Frontal cortex (tissue), 4 donors: Measurements from ENCODE around the gene NHLH2. TPM values are rescaled to one million over a fixed set of nuclear protein-coding genes. Genes with fewer than 3 reads are reported as not detected.

Experiments used
- DNase-seq, 2 donors: peaks; one replicate each; pipeline ENCODE4 v3.0.0; 2012; ENCODE audit warnings: low spot score in 2 of 2
- FAIRE-seq: peaks from 2 replicates; lab custom pipeline; 2012; peaks lifted over from hg19 to GRCh38; lab: Jason Lieb, UNC
- total RNA-seq: library from RNA; depleted of rRNA; stranded (reverse); fragments of >200 nt; gene quantifications from one replicate; pipeline ENCODE4 v1.2.3, GENCODE V29; 2014
- donor health status: control.
- donor health status: control.
- donor health status: control.

NHLH2 gene
- total RNA-seq, 1 donor from 2014 or later = 2.0 TPM

DNA sequence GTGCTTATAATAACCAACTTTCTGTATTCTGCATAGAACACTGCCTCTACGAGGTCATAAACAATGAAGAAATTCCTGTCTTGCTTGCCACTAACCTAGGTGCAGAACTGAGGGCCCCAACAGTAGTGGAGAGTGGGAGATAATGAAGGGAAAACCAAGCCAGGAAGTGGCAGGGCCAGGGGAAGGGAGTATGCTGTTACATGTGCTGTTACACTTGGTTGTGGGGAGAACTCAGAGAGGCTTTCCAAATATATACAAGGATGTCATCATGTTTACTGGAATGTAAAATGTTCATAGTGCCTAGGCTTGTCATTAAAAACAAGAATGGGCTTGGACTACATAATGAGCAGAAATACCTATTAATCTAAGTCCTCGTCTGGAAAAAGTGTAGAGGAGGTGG is 31.1 kb downstream of the NHLH2 start:
- DNase-seq = no peak
- FAIRE-seq = no peak

DNA sequence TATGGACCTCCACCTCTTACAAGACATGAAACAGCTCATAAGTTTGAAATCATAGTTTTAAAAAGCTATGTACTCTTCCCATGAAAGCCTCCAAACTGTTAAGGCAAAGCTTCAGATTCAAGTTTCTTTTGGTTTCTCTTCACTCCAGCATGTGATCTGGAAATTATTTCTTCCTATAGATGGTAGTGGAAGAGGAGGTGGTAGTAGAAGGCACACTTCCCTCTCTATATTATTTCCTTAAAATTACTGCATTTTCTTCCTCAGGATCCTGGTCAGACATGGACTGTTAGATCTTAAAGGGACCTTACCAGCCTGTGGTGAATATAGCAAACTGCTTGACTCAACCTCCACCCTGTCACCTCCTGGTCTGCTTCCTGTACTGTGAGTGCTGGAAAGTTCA is 31.9 kb downstream of the NHLH2 start:
- FAIRE-seq (no peak), DNase-seq (no peak)

DNA sequence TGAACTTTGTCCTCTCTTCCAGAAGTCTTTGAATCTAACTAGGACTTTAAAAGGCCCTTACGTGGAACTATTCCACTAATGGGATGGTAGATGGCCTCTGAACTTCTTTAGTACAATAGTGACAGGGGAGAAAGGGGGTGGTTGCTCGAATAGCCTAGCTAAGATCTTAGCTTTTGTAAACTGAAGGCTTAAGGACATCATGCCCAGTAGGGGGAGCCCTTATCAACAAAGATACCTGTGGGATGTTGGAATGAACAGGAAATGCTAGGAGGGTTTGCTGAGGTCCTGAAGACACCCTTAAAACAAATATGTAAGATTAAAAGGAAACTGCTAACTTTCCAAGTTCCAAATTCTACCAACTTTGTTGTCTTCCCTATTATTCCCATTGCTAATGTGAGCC is 33.2 kb downstream of the NHLH2 start:
- DNase-seq (peak in 1 of 2 donors; percentile 16), FAIRE-seq (no peak)

DNA sequence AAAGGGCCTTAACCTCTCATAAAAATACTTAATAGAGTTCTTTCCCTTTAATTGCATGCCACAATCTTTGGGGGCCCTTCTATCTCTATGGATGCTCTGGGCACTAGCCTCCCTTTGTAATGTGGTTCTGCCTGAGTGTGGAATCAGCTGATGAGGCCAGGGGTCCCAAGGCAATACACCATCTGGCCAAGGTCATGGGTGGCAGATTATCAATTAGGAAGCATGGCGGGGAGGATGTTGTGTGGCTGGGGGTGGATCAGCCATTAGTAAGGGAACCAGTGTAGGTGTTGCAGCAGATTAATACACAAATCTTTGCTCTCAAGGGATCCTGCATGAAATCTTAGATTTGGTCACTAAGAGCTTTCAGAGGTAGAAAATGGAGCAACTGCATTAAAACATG is 35.3 kb downstream of the NHLH2 start:
- no peak for DNase-seq
- FAIRE-seq = no peak

DNA sequence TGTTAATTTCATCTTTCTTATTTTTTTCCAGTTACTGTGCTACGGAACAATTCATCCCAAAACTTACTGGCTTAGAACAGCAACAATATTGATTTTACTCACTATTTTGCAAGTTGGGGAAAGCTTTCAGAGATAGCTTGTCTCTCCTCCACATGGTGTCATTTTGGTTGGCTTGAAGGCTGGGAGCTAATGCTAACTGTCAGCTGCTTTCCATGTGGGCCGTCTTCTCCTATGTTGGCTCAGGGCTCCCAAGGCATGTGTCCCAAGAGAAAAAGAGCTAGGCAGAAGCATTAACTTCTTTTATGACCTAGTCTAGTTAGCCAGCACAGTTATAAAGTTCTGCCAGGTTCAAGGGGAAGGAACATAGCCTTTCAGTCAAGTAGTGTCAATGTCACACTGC is 38.5 kb downstream of the NHLH2 start:
- FAIRE-seq (no peak), DNase-seq (no peak)

DNA sequence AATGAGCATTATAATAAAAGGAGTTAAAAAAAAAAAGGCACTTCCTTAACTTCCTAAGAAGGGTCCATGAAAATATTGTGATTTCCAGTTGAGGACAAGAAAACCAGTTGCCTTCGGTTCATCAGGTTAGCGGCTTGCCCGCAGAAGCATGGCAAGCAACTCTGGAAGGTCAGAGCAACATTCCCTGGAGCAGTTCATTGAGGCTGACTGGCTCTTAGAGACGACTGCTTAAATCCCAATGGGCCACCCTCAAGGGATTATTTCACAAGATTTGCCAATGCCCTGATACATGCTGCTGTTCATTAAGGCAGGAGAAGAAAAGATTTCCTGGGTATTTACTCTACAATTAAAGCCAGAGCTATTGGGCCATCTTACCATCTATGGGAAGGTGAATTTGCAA is 43.4 kb downstream of the NHLH2 start:
- FAIRE-seq = no peak
- DNase-seq = no peak

DNA sequence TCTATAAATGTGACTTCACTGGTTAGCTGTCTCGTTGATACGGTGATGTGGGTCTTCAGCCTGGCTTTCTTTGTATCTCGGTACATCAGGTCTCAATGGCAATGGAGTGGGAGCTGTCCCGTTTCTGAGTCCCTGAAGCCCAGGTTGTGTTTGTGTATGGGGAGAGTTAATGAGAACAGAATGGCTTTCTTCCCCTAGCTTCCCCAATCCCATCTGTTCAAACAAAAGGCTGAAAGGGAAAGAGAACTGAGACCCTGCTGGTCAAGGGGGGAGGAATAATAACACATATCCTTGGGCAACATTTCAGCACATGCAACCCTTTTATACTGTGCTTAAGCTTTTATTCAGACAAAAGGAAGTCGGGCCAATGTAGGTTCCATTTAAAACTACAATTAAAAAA is 44.0 kb downstream of the NHLH2 start:
- DNase-seq = no peak
- FAIRE-seq = no peak

DNA sequence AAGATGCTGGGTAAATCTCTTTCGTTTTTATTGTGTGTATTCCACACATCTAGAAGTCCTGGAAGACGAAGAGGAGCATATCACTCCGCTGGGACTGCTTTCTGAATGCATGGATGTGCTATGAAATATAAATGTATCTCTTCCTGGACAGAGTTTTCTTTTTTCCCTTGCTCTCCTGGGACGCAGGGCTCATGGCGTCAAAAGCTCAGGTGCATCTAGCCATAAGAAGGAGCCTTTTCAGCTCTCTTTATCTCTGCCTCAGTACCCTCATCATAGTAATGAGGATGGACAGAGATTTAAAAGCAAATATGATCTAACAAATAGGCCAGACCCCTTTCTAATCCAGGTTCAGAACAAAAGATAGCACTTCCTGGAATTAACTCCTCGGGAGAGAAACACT is 44.9 kb downstream of the NHLH2 start:
- FAIRE-seq (no peak), DNase-seq (no peak)

DNA sequence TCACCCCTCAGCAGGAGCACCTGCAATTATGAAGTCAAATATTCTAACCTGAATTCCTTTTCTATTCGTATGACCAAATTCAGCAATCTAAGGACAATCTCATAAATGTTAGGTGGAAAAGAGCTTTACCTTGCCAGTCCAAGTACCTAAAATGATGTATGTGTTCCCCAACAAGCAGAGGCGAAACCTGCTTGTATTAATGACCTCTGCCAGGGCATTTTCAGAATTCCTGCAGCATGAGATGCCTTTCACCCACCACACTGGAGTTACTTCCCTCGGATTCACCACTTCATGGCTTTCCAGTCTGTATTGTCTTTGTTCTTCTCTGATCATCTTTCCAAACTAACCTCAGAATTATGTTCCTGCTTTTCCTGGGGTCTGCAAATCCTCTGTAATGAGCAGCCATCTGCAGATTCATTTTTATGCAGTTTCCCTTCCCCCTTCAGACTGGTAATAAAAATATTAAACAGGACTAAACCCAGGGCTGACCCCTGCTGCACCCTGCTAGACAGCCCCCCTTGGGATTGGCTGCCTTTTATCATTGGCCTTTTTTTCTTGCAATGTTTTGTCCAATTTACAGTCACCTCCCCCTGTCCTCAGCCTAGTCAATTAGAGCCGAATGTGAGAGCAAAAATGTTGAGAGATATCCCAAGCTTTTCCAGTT is 45.8 kb downstream of the NHLH2 start:
- no peak for FAIRE-seq

DNA sequence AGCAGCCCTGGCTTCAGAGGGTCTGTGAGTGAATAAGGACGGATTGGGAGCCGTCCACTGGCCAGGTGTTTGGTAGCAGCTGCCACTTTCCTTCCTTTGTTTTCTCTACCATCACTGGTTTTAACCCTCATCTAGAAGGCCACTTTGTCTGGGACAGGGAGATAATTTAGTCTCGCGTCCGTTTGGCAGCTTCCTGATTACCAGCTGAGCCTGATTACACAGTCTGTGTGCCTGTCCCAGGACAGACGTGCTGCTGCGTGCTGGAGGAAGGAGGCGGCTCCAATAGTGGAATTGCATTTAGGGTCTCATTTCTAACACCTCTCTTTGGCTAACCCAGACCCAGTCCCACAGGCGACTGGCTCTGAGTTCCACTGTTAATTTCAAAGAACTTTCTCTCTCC is 47.8 kb downstream of the NHLH2 start:
- DNase-seq = no peak
- no peak for FAIRE-seq

More for the DNA sequence above, 45.8 kb downstream of the NHLH2 start:
- no peak for DNase-seq

DNA sequence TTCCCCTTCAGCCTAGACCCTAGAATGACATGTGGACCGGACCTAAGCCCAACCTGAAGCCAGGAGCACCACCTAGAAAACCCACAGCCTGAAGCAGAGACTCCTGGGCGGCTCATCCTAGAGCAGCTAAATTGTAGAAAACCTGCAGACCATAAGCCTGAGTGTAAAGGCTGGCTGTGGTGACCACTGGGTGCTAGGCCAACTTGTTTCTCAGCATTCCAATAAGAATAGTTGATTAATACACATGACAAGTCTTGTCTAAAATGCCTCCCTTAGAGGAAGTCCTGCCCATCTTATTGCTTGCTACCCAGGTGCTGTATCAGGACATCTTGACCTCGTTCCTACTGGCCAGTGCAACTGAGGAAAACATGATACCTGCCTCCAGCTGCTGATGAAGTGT is 49.1 kb downstream of the NHLH2 start:
- FAIRE-seq = no peak
- DNase-seq = no peak

DNA sequence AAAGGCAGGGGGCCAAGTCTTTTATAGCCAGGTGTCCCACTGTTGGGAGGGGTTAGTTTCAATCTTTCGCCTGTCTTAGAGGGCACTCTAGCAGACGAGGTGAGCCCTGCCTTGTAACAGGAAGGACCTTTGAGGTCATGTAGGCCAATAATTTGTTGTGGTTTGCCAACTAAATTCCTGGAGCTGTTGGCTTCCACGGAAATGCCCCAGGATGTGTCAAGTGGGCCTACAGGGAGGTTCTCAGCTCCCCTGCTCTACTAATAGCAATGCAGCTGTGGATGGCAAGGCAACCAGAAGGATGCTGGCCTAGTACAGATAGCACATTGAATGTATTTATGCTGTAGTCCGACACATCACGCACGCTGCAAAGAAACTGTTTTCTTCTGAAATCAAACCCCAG is 50.1 kb downstream of the NHLH2 start:
- DNase-seq = no peak
- FAIRE-seq = no peak

DNA sequence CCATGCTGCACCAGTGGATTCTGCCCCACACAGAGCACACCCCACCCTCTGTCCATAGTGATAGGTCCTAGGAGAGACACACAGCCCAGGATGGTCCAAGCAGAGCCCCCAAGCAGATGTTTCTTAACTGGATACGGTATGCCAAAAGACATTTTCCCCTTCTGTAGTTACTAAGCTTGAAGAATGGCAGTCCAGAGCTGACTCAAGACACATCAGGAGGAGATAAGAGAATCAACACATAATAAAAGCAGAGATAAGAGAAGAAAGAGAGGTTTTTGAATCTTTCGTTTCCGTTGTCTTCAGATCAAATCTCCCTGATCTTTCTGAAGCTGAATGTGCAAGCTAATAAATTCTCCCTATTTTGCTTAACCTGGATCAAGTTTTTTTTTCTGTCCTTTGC is 50.6 kb downstream of the NHLH2 start:
- no peak for FAIRE-seq

More for the DNA sequence above, 50.6 kb downstream of the NHLH2 start:
- DNase-seq = no peak

Other genes starting within 250 kb of the NHLH2 start
- gene VANGL1, start 199.2 kb downstream of the NHLH2 start, total RNA-seq = 2.9 TPM
- 0.41 TPM for gene CASQ2, start 72.4 kb downstream of the NHLH2 start, total RNA-seq
- gene SLC22A15, start 135.4 kb upstream of the NHLH2 start, total RNA-seq = 11.4 TPM